HFFc6 (cell line): ENCODE measurements around the gene NGEF. TPM values are rescaled to one million over a fixed set of nuclear protein-coding genes. Genes with fewer than 3 reads are reported as not detected.

Experiments
- DNase-seq: peaks from one replicate; pipeline ENCODE4 v3.0.0-alpha.2; 2018
- H3K27ac Mint-ChIP-seq: 2 replicates; pipeline ENCODE4 v1.8.0; 2020; ENCODE audit warnings: mild to moderate bottlenecking, mixed read lengths
- H3K27me3 Mint-ChIP-seq: 2 replicates; pipeline ENCODE4 v1.8.0; 2021; ENCODE audit warnings: mild to moderate bottlenecking, moderate library complexity, mixed read lengths; ENCODE audit not compliant: insufficient read depth
- H3K36me3 Mint-ChIP-seq: 2 replicates; pipeline ENCODE4 v1.8.0; 2021; ENCODE audit warnings: low read depth, mixed read lengths
- H3K4me1 Mint-ChIP-seq: 2 replicates; pipeline ENCODE4 v1.8.0; 2020; ENCODE audit warnings: low read depth, mixed read lengths
- H3K4me3 Mint-ChIP-seq: 2 replicates; pipeline ENCODE4 v1.8.0; 2020; ENCODE audit warnings: mild to moderate bottlenecking, moderate library complexity, mixed read lengths
- H3K9me3 Mint-ChIP-seq: 2 replicates; pipeline ENCODE4 v1.8.0; 2020; ENCODE audit warnings: mild to moderate bottlenecking, mixed read lengths
- total RNA-seq, 6 experiments: library from RNA; stranded (reverse); fragmentation: NEBNext Ultra II Directional; extraction: Animal tissue kit (Norgen Biotek cat#: 25700); gene quantifications; 2 replicates in 1 of 6; 3 replicates in 5 of 6; pipeline ENCODE4 v1.2.3, GENCODE V29; 2021
- TF ChIP-seq, protein P1 (sequence below): fragments of 200-600 bp; sonication (generic); IDR thresholded peaks from 2 replicates; pipeline ENCODE4 v1.5.0; 2021; ENCODE audit warnings: antibody characterized with exemption, mild to moderate bottlenecking

NGEF gene
- total RNA-seq, 6 experiments from 2014 or later, result 0.20 to 0.36 (median 0.28) TPM; not detected in 3

DNA sequence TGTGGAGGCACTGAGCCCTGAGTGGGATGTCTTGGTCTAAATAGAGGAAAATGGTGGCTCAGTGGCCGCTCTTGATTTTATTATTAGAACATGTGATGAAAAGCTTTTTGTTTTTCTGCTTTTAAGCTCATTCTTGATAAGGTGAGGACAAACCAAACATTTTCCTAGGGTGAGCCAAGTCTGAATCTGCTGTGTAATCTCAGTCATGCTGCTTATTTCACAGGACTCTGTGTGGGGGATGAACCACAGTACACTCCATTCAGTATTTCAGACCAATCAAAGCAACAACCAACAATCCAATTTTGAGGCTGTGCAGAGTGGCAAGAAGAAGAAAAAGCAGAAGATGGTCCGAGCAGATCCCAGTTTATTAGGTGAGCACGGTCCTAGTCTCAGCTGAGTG is 163.0 kb downstream of the NGEF start:
- peaks cover 29% of the 10 kb centered on the region for H3K36me3 Mint-ChIP-seq
- no peaks in the 10 kb centered on the region for H3K9me3 Mint-ChIP-seq

DNA sequence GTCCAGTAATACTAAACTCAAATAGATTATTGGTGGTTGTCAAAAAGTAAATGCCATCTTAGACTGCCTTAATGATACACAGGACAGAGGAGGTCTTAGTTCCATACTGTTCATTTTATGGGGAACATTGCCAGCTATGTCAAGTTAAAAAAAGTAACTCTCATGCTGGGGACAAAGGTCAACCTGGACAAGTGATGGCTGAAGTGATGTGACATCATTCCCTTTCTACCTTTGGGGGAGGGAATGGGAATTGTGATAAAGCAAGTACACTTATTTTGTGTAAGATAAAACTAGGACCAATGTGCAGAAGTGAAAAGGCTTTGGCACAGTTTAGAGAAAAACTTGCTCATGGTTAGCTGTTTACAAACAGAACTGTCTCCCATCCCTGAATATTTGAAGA is 167.0 kb downstream of the NGEF start:
- TF ChIP-seq, protein P1, sequence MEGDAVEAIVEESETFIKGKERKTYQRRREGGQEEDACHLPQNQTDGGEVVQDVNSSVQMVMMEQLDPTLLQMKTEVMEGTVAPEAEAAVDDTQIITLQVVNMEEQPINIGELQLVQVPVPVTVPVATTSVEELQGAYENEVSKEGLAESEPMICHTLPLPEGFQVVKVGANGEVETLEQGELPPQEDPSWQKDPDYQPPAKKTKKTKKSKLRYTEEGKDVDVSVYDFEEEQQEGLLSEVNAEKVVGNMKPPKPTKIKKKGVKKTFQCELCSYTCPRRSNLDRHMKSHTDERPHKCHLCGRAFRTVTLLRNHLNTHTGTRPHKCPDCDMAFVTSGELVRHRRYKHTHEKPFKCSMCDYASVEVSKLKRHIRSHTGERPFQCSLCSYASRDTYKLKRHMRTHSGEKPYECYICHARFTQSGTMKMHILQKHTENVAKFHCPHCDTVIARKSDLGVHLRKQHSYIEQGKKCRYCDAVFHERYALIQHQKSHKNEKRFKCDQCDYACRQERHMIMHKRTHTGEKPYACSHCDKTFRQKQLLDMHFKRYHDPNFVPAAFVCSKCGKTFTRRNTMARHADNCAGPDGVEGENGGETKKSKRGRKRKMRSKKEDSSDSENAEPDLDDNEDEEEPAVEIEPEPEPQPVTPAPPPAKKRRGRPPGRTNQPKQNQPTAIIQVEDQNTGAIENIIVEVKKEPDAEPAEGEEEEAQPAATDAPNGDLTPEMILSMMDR, result no peak
- H3K4me3 Mint-ChIP-seq, result no peak overlapping the region
- no peaks in the 10 kb centered on the region for H3K4me1 Mint-ChIP-seq
- no peaks in the 10 kb centered on the region for H3K9me3 Mint-ChIP-seq
- H3K27me3 Mint-ChIP-seq, result no peaks in the 10 kb centered on the region
- H3K36me3 Mint-ChIP-seq, result peaks cover 30% of the 10 kb centered on the region
- no peak overlapping the region for H3K27ac Mint-ChIP-seq
- no peak for DNase-seq

More for the DNA sequence above, 163.0 kb downstream of the NGEF start:
- TF ChIP-seq, protein P1, result no peak
- no peak for DNase-seq
- H3K4me3 Mint-ChIP-seq, result no peak overlapping the region
- peaks cover 37% of the 10 kb centered on the region for H3K4me1 Mint-ChIP-seq
- H3K27ac Mint-ChIP-seq, result peak overlapping the region; percentile 13
- no peaks in the 10 kb centered on the region for H3K27me3 Mint-ChIP-seq

DNA sequence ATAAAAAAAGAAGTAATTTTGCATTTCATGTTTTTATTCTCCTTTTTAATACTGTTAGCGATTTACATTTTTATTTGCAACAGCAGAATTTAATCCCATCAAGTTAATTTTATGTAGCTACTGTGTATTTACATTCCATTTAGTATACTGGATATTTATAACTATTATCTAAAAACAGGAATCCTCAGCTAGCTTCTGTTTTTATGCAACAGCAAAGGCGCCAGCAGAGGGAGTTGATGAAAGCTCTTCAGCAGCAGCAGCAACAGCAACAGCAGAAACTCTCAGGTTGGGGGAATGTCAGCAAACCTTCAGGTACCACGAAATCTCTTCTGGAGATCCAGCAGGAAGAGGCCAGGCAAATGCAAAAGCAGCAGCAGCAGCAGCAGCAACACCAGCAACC is 169.2 kb downstream of the NGEF start:
- Mint-ChIP-seq H3K27me3 (no peaks in the 10 kb centered on the region; the same call in 1 of the 2 replicates), H3K4me1 (peaks cover 4% of the 10 kb centered on the region), H3K27ac (peak overlapping the region; percentile 16; the same call in 1 of the 2 replicates), H3K4me3 (no peak overlapping the region), H3K36me3 (peaks cover 38% of the 10 kb centered on the region), H3K9me3 (no peaks in the 10 kb centered on the region)
- DNase-seq, result no peak
- TF ChIP-seq, protein P1, result peak; percentile 35; the same call in 1 of the 2 replicates

DNA sequence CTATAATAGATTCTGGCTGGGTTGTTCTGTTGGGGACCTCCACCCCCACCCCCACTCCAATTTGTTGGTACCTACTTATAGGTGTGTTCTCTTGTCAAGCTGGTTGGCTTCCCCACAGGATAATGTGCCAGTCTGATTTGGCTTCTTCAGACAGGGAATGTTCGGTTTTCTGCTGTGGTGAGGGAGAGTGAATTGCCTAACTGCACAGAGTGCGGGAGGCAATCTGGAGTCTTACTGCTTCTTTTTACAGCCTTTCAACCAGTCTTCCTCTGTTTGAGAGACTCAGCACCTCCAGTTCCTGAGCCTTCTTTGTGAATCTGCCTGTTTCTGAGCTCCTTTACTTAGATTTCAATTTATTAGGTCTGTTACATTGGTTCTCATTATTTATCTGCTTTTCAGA is 170.4 kb downstream of the NGEF start:
- H3K9me3 Mint-ChIP-seq, result no peaks in the 10 kb centered on the region
- TF ChIP-seq, protein P1, result no peak
- H3K4me3 Mint-ChIP-seq, result no peak overlapping the region
- no peak for DNase-seq
- H3K27ac Mint-ChIP-seq, result no peak overlapping the region
- H3K36me3 Mint-ChIP-seq, result peaks cover 40% of the 10 kb centered on the region
- peaks cover 16% of the 10 kb centered on the region for H3K4me1 Mint-ChIP-seq
- no peaks in the 10 kb centered on the region; the same call in 1 of the 2 replicates for H3K27me3 Mint-ChIP-seq

DNA sequence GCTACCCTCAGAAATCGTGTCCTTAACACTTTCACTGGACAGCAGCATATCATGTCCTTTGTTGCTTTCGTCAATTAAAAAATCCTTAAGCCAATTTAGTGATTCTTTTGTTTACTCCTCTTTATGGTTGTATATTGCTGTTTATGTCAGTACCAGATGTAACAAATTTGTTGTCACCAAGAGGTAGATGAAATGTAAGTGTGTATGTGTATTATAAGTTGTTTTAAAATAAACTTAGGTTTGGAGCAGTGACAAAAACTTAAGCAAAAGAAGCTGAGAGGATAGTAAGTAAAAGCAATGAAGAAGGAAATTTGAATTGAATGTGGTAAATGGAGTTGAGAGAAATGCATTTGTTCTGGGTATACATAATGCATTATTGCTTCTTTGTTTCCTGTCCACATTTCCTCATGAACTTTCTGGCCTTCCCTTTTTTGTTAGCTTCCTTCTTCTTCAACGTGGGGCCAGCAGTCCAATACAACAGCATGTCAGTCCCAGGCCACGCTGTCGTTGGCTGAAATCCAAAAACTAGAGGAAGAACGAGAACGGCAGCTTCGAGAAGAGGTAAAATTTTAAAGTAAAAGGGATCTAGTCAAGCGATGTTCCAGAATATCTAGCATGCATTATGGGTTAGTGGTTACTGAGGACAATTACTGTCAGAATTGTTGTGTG is 173.5 kb downstream of the NGEF start:
- TF ChIP-seq, protein P1, result no peak
- Mint-ChIP-seq H3K4me1 (peaks cover 25% of the 10 kb centered on the region), H3K27me3 (no peaks in the 10 kb centered on the region; the same call in 1 of the 2 replicates), H3K4me3 (no peak overlapping the region), H3K9me3 (no peaks in the 10 kb centered on the region), H3K36me3 (peaks cover 33% of the 10 kb centered on the region), H3K27ac (no peak overlapping the region)
- no peak for DNase-seq
